ENCODE results near the gene PRTG.
A peak's percentile ranks its signal among the peaks of the same experiment; 100 is the strongest.
"Not testable (repeated sequence)": the region's sequence is repeated elsewhere in the genome, so short reads cannot be mapped to it uniquely, and the experiment has no call there.

Gene PRTG

DNA sequence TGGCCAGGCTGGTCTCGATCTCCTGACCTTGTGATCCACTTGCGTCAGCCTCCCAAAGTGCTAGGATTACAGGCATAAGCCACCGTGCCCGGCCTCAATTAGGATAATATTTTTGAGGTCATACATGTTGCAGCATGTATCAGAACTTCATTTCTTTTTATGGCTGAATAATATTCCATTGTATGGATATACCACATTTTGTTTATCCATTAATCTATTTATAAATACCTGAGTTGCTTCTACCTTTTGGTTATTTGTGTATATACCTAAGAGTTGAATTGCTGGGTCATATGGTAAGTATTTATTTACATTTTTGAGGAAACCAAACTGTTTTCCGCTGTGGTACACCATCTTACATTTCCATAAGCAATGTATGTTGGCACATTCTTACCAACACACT lies 136.7 kb downstream of the PRTG start:
- no peak for TF ChIP-seq CTCF (IDR thresholded peaks at IDR 0.05; ENCODE audit: low read depth, low read length)
- H3K4me1 ChIP-seq (ENCODE audit: low read length), result peaks cover 4% of the 10 kb centered on the region; the same call in 1 of the 2 replicates
- H3K79me2 ChIP-seq (ENCODE audit: low read length), result no peaks in the 10 kb centered on the region
- H3K27me3 ChIP-seq (ENCODE audit: low read depth, low read length), result no peaks in the 10 kb centered on the region
- H3K4me2 ChIP-seq (ENCODE audit: low read length), result no peak overlapping the region
- H2AFZ ChIP-seq (ENCODE audit: low read depth, low read length), result no peak overlapping the region
- peaks cover 4% of the 10 kb centered on the region for H3K36me3 ChIP-seq (replicated peaks; ENCODE audit: low read depth, low read length)
- no peaks in the 10 kb centered on the region for H4K20me1 ChIP-seq (ENCODE audit: insufficient read depth, low read length)
- H3K27ac ChIP-seq (ENCODE audit: low read length), result no peak overlapping the region
- no peak overlapping the region for H3K4me3 ChIP-seq (ENCODE audit: low read length)
- no peaks in the 10 kb centered on the region for H3K9me3 ChIP-seq (ENCODE audit: insufficient read depth, low read length)
- no peak overlapping the region for H3K9ac ChIP-seq (ENCODE audit: low read length)

- no peaks in the 10 kb centered on the region for H3K36me3 ChIP-seq (replicated peaks; ENCODE audit: low read depth, low read length)
- no peak for TF ChIP-seq EZH2phosphoT487 (IDR thresholded peaks at IDR 0.05; ENCODE audit: low read depth)
- TF ChIP-seq CTCF (IDR thresholded peaks at IDR 0.05; ENCODE audit: low read depth, low read length), result no peak
- H3K4me3 ChIP-seq (ENCODE audit: low read length), result no peak overlapping the region
- H3K4me1 ChIP-seq (ENCODE audit: low read length), result peaks cover 8% of the 10 kb centered on the region
- no peaks in the 10 kb centered on the region for H3K27me3 ChIP-seq (ENCODE audit: low read depth, low read length)
- H3K4me2 ChIP-seq (ENCODE audit: low read length), result no peak overlapping the region
- H2AFZ ChIP-seq (ENCODE audit: low read depth, low read length), result no peak overlapping the region
- H3K9me3 ChIP-seq (ENCODE audit: insufficient read depth, low read length), result no peaks in the 10 kb centered on the region
- H4K20me1 ChIP-seq (ENCODE audit: insufficient read depth, low read length), result no peaks in the 10 kb centered on the region
- no peak overlapping the region for H3K27ac ChIP-seq (ENCODE audit: low read length)
- no peaks in the 10 kb centered on the region for H3K79me2 ChIP-seq (ENCODE audit: low read length)
- H3K9ac ChIP-seq (ENCODE audit: low read length), result no peak overlapping the region
These were observed 141.6 kb downstream of the PRTG start for GRCh38 chr15:55601374-55601773.

GRCh38 chr15:55599439-55599838 lies 143.5 kb downstream of the PRTG start:
- H3K79me2 ChIP-seq (ENCODE audit: low read length), result no peaks in the 10 kb centered on the region
- no peak overlapping the region for H3K9ac ChIP-seq (ENCODE audit: low read length)
- TF ChIP-seq CTCF (IDR thresholded peaks at IDR 0.05; ENCODE audit: low read depth, low read length) (no peak), EZH2phosphoT487 (IDR thresholded peaks at IDR 0.05; ENCODE audit: low read depth) (no peak)
- no peaks in the 10 kb centered on the region for H3K9me3 ChIP-seq (ENCODE audit: insufficient read depth, low read length)
- no peak overlapping the region for H3K4me3 ChIP-seq (ENCODE audit: low read length)
- no peaks in the 10 kb centered on the region for H3K36me3 ChIP-seq (replicated peaks; ENCODE audit: low read depth, low read length)
- H3K27ac ChIP-seq (ENCODE audit: low read length), result no peak overlapping the region
- H3K4me2 ChIP-seq (ENCODE audit: low read length), result no peak overlapping the region
- no peak overlapping the region for H2AFZ ChIP-seq (ENCODE audit: low read depth, low read length)
- no peaks in the 10 kb centered on the region for H3K27me3 ChIP-seq (ENCODE audit: low read depth, low read length)
- no peaks in the 10 kb centered on the region for H4K20me1 ChIP-seq (ENCODE audit: insufficient read depth, low read length)
- peaks cover 28% of the 10 kb centered on the region for H3K4me1 ChIP-seq (ENCODE audit: low read length)

GRCh38 chr15:55593019-55593418 lies 149.9 kb downstream of the PRTG start:
- H3K9ac ChIP-seq (ENCODE audit: low read length); H2AFZ ChIP-seq (ENCODE audit: low read depth, low read length); H3K9me3 ChIP-seq (ENCODE audit: insufficient read depth, low read length); H3K27me3 ChIP-seq (ENCODE audit: low read depth, low read length); H3K36me3 ChIP-seq (replicated peaks; ENCODE audit: low read depth, low read length); H3K79me2 ChIP-seq (ENCODE audit: low read length); H4K20me1 ChIP-seq (ENCODE audit: insufficient read depth, low read length): not testable (repeated sequence)
- H3K4me1 ChIP-seq (ENCODE audit: low read length), result peaks cover 63% of the 10 kb centered on the region
- H3K27ac ChIP-seq (ENCODE audit: low read length), result peak overlapping the region; percentile 84
- H3K4me3 ChIP-seq (ENCODE audit: low read length), result peak overlapping the region; percentile 47
- H3K4me2 ChIP-seq (ENCODE audit: low read length), result peak overlapping the region; percentile 60

- no peak overlapping the region for H3K9ac ChIP-seq (ENCODE audit: low read length)
- H3K36me3 ChIP-seq (replicated peaks; ENCODE audit: low read depth, low read length), result peaks cover 3% of the 10 kb centered on the region
- H3K4me1 ChIP-seq (ENCODE audit: low read length), result peaks cover 48% of the 10 kb centered on the region
- H3K27me3 ChIP-seq (ENCODE audit: low read depth, low read length), result no peaks in the 10 kb centered on the region
- H3K4me2 ChIP-seq (ENCODE audit: low read length), result no peak overlapping the region
- H3K79me2 ChIP-seq (ENCODE audit: low read length), result peaks cover 4% of the 10 kb centered on the region; the same call in 1 of the 2 replicates
- H3K9me3 ChIP-seq (ENCODE audit: insufficient read depth, low read length), result no peaks in the 10 kb centered on the region
- TF ChIP-seq EZH2phosphoT487 (IDR thresholded peaks at IDR 0.05; ENCODE audit: low read depth), result no peak
- TF ChIP-seq CTCF (IDR thresholded peaks at IDR 0.05; ENCODE audit: low read depth, low read length), result no peak
- H2AFZ ChIP-seq (ENCODE audit: low read depth, low read length), result no peak overlapping the region
- no peaks in the 10 kb centered on the region for H4K20me1 ChIP-seq (ENCODE audit: insufficient read depth, low read length)
- no peak overlapping the region for H3K27ac ChIP-seq (ENCODE audit: low read length)
- H3K4me3 ChIP-seq (ENCODE audit: low read length), result no peak overlapping the region
These were observed 152.2 kb downstream of the PRTG start for GRCh38 chr15:55590788-55591187.

Measured in OCI-LY3 (cell line).